Right cardiac atrium (tissue), 5 donors: Measurements from ENCODE around the gene RAB3C. TPM values are rescaled to one million over a fixed set of nuclear protein-coding genes. Genes with fewer than 3 reads are reported as not detected.

ENCODE experiments used
- ATAC-seq, 2 donors: fragments of 200-7000 bp; cut with Tn5 transposase; one replicate each; pipeline versions ENCODE4 v1.8.0 to v1.9.1; 2020; ENCODE audit warnings: moderate library complexity in 2 of 2, mild to moderate bottlenecking in 1 of 2
- DNase-seq, 3 donors: peaks; one replicate each; pipeline ENCODE4 v3.0.0-alpha.2; 2020
- H3K27ac ChIP-seq: one replicate; pipeline ENCODE4 v1.5.1; 2013; ENCODE audit warnings: mild to moderate bottlenecking, low read length, control low read depth, moderate library complexity
- H3K27me3 ChIP-seq: one replicate; pipeline ENCODE4 v1.6.1; 2013; ENCODE audit not compliant: control insufficient read depth, insufficient read depth
- H3K4me1 ChIP-seq: one replicate; pipeline ENCODE4 v1.6.1; 2013; ENCODE audit warnings: low read length; ENCODE audit not compliant: control insufficient read depth, insufficient read depth
- H3K4me3 ChIP-seq: one replicate; pipeline ENCODE4 v1.5.1; 2013; ENCODE audit warnings: low read length, control low read depth
- H3K9me3 ChIP-seq: one replicate; pipeline ENCODE4 v1.6.1; 2013; ENCODE audit warnings: low read length; ENCODE audit not compliant: control insufficient read depth
- WGBS: extraction: QIAGEN DNeasy Blood & Tissue Kit; methylation state at CpG from one replicate; pipeline ENCODE4 v1.1.7; 2013; 5-methylcytosine and 5-hydroxymethylcytosine counted together
- intact Hi-C, 4 donors: fragments of 100-400 bp; cut with DNase I; formaldehyde crosslinking; loops; one replicate each; pipeline versions ENCODE4 v1.11.0 to v1.14.0; 2022 to 2023
- polyA plus RNA-seq: library from polyadenylated mRNA; stranded (reverse); fragments of 200-250 nt; gene quantifications from one replicate; pipeline ENCODE4 v1.2.3, GENCODE V29; 2013
- total RNA-seq, 4 donors: library from RNA; stranded (reverse); fragmentation: NEBNext Ultra II Directional; extraction: Animal tissue kit (Norgen Biotek cat#: 25700); gene quantifications; one replicate each; pipeline ENCODE4 v1.2.1, GENCODE V29; 2021
- donor health status: healthy with polysubstance abuse.
- donor health status: DM: no; HTN: yes; CAD: no.
- donor health status: DM: no; HTN: no; CAD: no.
- donor health status: DM: no; HTN: yes; CAD: no; lungs with severe emphysema.
- donor health status: DM: yes; HTN: yes; CAD: no.

Gene RAB3C
- total and polyA plus RNA-seq, 5 donors = 0.34 to 1.3 (median 0.53) TPM

GRCh38 chr5:58775701-58776262, 192.9 kb downstream of the RAB3C start:
- no peaks in the 10 kb centered on the region for H3K9me3 ChIP-seq
- H3K27me3 ChIP-seq = no peaks in the 10 kb centered on the region
- H3K27ac ChIP-seq = no peak overlapping the region
- H3K4me1 ChIP-seq = no peaks in the 10 kb centered on the region
- WGBS = 80% methylated on average over 2 of the region's 2 CpGs
- DNase-seq (no peak), ATAC-seq (no peak)
- no peak overlapping the region for H3K4me3 ChIP-seq
- intact Hi-C loops = no loop called here

- Histone ChIP-seq H3K27ac (no peak overlapping the region), H3K9me3 (no peaks in the 10 kb centered on the region), H3K4me3 (no peak overlapping the region), H3K27me3 (no peaks in the 10 kb centered on the region), H3K4me1 (no peaks in the 10 kb centered on the region)
- no peak for ATAC-seq
- 93% methylated on average over 5 of the region's 5 CpGs for WGBS
- no peak for DNase-seq
- intact Hi-C loops = no loop called here
These were observed 193.7 kb downstream of the RAB3C start for GRCh38 chr5:58776559-58776958.

GRCh38 chr5:58778888-58779287, 196.0 kb downstream of the RAB3C start:
- Histone ChIP-seq H3K4me1 (no peaks in the 10 kb centered on the region), H3K4me3 (no peak overlapping the region), H3K27ac (no peak overlapping the region), H3K9me3 (no peaks in the 10 kb centered on the region), H3K27me3 (no peaks in the 10 kb centered on the region)
- 70% methylated on average over 3 of the region's 3 CpGs for WGBS
- DNase-seq = no peak
- intact Hi-C loops = no loop called here
- no peak for ATAC-seq

- no peaks in the 10 kb centered on the region for H3K9me3 ChIP-seq
- no peak for ATAC-seq
- H3K4me3 ChIP-seq = no peak overlapping the region
- DNase-seq = no peak
- H3K27ac ChIP-seq = no peak overlapping the region
- H3K4me1 ChIP-seq = no peaks in the 10 kb centered on the region
- 90% methylated on average over 2 of the region's 2 CpGs for WGBS
- H3K27me3 ChIP-seq = no peaks in the 10 kb centered on the region
- intact Hi-C loops = no loop called here
These were observed 203.2 kb downstream of the RAB3C start for GRCh38 chr5:58786035-58786434.

- intact Hi-C loops = no loop called here
- no peak for ATAC-seq
- Histone ChIP-seq H3K27me3 (no peaks in the 10 kb centered on the region), H3K4me3 (no peak overlapping the region), H3K9me3 (no peaks in the 10 kb centered on the region), H3K27ac (no peak overlapping the region), H3K4me1 (no peaks in the 10 kb centered on the region)
- DNase-seq = no peak
- WGBS = 82% methylated on average over 21 of the region's 21 CpGs
These were observed 203.9 kb downstream of the RAB3C start for GRCh38 chr5:58786711-58787303.

GRCh38 chr5:58787987-58788386, 205.1 kb downstream of the RAB3C start:
- Histone ChIP-seq H3K27me3 (no peaks in the 10 kb centered on the region), H3K27ac (no peak overlapping the region), H3K9me3 (no peaks in the 10 kb centered on the region), H3K4me3 (no peak overlapping the region), H3K4me1 (no peaks in the 10 kb centered on the region)
- no peak for DNase-seq
- WGBS = 40% methylated on average over 3 of the region's 3 CpGs
- intact Hi-C loops = no loop called here
- no peak for ATAC-seq

- DNase-seq = no peak
- no peaks in the 10 kb centered on the region for H3K4me1 ChIP-seq
- no peaks in the 10 kb centered on the region for H3K9me3 ChIP-seq
- 43% methylated on average over 4 of the region's 4 CpGs for WGBS
- no peak overlapping the region for H3K4me3 ChIP-seq
- intact Hi-C loops = no loop called here
- ATAC-seq = no peak
- H3K27ac ChIP-seq = no peak overlapping the region
- H3K27me3 ChIP-seq = no peaks in the 10 kb centered on the region
These were observed 211.2 kb downstream of the RAB3C start for GRCh38 chr5:58793888-58794657.

GRCh38 chr5:58794875-58795274, 212.0 kb downstream of the RAB3C start:
- H3K27me3 ChIP-seq = no peaks in the 10 kb centered on the region
- no peaks in the 10 kb centered on the region for H3K9me3 ChIP-seq
- no peak overlapping the region for H3K27ac ChIP-seq
- ATAC-seq = no peak
- DNase-seq = no peak
- intact Hi-C loops = no loop called here
- H3K4me3 ChIP-seq = no peak overlapping the region
- WGBS = 82% methylated on average over 4 of the region's 4 CpGs
- no peaks in the 10 kb centered on the region for H3K4me1 ChIP-seq

- intact Hi-C loops = no loop called here
- no peak for ATAC-seq
- DNase-seq = no peak
- Histone ChIP-seq H3K27me3 (no peaks in the 10 kb centered on the region), H3K9me3 (no peaks in the 10 kb centered on the region), H3K4me3 (no peak overlapping the region), H3K4me1 (no peaks in the 10 kb centered on the region), H3K27ac (no peak overlapping the region)
These were observed 212.5 kb downstream of the RAB3C start for GRCh38 chr5:58795327-58795726.

- no peak overlapping the region for H3K27ac ChIP-seq
- intact Hi-C loops = no loop called here
- no peak overlapping the region for H3K4me3 ChIP-seq
- no peaks in the 10 kb centered on the region for H3K27me3 ChIP-seq
- ATAC-seq = no peak
- H3K4me1 ChIP-seq = no peaks in the 10 kb centered on the region
- no peak for DNase-seq
- H3K9me3 ChIP-seq = no peaks in the 10 kb centered on the region
These were observed 214.1 kb downstream of the RAB3C start for GRCh38 chr5:58797021-58797420.

- DNase-seq (no peak), ATAC-seq (no peak)
- Histone ChIP-seq H3K27ac (no peak overlapping the region), H3K27me3 (peaks cover 2% of the 10 kb centered on the region), H3K4me1 (no peaks in the 10 kb centered on the region), H3K4me3 (no peak overlapping the region), H3K9me3 (no peaks in the 10 kb centered on the region)
- WGBS = 73% methylated on average over 7 of the region's 7 CpGs
- intact Hi-C loops = no loop called here
These were observed 217.5 kb downstream of the RAB3C start for GRCh38 chr5:58800356-58800755.
